Measurements from ENCODE around the gene PROCR.
"Not testable (repeated sequence)": the region's sequence is repeated elsewhere in the genome, so short reads cannot be mapped to it uniquely, and the experiment has no call there.

The PROCR gene

GRCh38 chr20:35155936-35156335, 15.9 kb upstream of the PROCR start:
- ChIA-PET CTCF (no interaction called here), POLR2A (no interaction called here)
- TF ChIP-seq CTCF (IDR thresholded peaks at IDR 0.05; ENCODE audit: insufficient read depth, low read length, missing control alignments), result no peak
- H3K4me3 ChIP-seq (ENCODE audit: low read depth, low read length), result no peak overlapping the region
- DNase-seq (ENCODE audit: low read depth, low spot score), result no peak

DNA sequence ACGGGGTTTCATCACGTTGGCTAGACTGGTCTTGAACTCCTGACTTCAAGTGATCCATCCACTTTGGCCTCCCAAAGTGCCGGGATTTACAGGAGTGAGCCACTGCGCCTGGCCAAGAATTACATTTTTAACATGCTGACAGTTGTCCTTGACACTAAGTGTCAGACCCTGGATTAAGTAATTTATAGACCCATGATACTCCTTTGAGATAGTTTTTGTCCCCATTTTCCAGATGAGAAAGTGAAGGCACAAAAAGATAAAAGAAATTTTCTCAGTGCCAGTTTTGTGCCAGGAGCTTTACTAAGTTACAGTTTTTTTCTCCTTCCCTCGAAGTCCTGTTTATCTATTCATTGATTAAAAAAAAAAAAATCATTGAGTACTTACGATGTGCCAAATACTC, 14.9 kb upstream of the PROCR start:
- DNase-seq (ENCODE audit: low read depth, low spot score), result no peak
- no peak for TF ChIP-seq CTCF (IDR thresholded peaks at IDR 0.05; ENCODE audit: insufficient read depth, low read length, missing control alignments)
- ChIA-PET POLR2A (no interaction called here), CTCF (interaction anchor here (1.0 to 1.3 kb wide), 2 partner anchors 10 to 12 kb away, joined by 3 read pairs; partner anchors contain the start of gene EDEM2)
- H3K4me3 ChIP-seq (ENCODE audit: low read depth, low read length), result no peak overlapping the region

GRCh38 chr20:35160341-35160740, 11.5 kb upstream of the PROCR start:
- H3K4me3 ChIP-seq (ENCODE audit: low read depth, low read length), result not testable (repeated sequence)
- POLR2A ChIA-PET, result interaction anchor here (0.7 kb wide), 1 partner anchor 143 kb away, joined by 4 read pairs; no protein-coding TSS in a partner anchor

GRCh38 chr20:35164531-35164930, 7.3 kb upstream of the PROCR start:
- DNase-seq (ENCODE audit: low read depth, low spot score); H3K4me3 ChIP-seq (ENCODE audit: low read depth, low read length); POLR2A ChIA-PET: not testable (repeated sequence)
- CTCF ChIA-PET, result interaction anchor here (0.8 to 4.0 kb wide), 4 partner anchors 18 to 68 kb away, joined by 3 to 14 read pairs (median 4); no protein-coding TSS in a partner anchor

More at GRCh38 chr20:35160341-35160740, 11.5 kb upstream of the PROCR start:
- not testable (repeated sequence) for DNase-seq (ENCODE audit: low read depth, low spot score)
- CTCF ChIA-PET, result interaction anchor here (0.8 to 1.1 kb wide), 2 partner anchors 48 to 65 kb away, joined by 3 to 4 read pairs; no protein-coding TSS in a partner anchor

DNA sequence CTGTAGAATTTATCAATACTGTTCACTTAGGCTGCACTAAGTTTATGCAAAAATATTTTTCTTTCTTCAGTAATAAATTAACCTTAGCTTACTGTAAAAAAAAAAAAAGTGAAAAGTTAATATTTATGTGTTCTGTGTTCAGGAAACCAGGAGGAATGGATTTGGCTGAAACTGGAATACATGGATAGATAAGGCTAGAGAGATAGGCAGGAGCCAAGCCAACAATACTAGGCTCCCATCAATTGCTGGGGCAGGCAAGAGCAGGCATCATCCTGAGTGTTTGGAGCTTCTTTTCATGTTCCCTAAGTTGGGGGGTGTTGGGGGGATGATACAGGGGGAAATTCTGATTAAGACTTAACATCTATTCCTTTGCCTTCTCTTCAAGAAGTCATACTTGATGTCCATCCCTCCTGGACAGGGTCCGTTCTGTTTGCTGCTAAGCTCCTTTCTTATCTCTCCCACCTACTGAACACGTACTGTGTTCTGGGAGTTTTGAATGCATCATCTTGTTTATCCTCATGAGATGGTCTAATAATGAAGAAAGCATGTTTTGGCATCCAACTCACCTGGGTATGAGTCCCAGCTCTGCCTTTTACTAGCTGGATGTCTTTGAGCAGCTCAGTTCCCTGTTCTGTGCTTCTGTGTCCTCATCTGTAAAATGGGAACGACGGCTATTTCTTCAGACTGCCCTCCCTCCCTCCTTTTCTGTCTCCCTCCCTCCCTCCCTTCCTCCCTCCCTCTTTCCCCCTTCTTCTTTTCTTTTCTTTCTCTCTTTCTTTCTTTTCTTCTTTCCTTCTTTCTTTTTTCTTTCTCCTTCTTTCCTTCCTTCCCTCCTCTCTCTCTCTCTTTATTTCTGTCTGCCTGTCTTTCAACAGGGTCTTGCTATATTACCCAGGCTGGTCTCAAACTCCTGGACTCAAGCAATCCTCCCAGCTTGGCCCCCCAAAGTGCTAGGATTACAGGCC, 6.4 kb upstream of the PROCR start:
- CTCF ChIA-PET, result interaction anchor here (1.0 to 4.0 kb wide), 5 partner anchors 18 to 105 kb away, joined by 3 to 14 read pairs (median 4); partner anchors contain the start of gene EDEM2
- no peak for TF ChIP-seq CTCF (IDR thresholded peaks at IDR 0.05; ENCODE audit: insufficient read depth, low read length, missing control alignments)
- H3K4me3 ChIP-seq (ENCODE audit: low read depth, low read length), result no peak overlapping the region
- POLR2A ChIA-PET, result no interaction called here
- DNase-seq (ENCODE audit: low read depth, low spot score), result no peak

- no peak for DNase-seq (ENCODE audit: low read depth, low spot score)
- TF ChIP-seq CTCF (IDR thresholded peaks at IDR 0.05; ENCODE audit: insufficient read depth, low read length, missing control alignments), result no peak
- no peak overlapping the region for H3K4me3 ChIP-seq (ENCODE audit: low read depth, low read length)
- POLR2A ChIA-PET, result no interaction called here
- CTCF ChIA-PET, result interaction anchor here (1.6 to 4.0 kb wide), 2 partner anchors 70 to 104 kb away, joined by 5 to 14 read pairs; no protein-coding TSS in a partner anchor
These were observed 5.5 kb upstream of the PROCR start for GRCh38 chr20:35166242-35166830.

- POLR2A ChIA-PET, result no interaction called here
- no peak for TF ChIP-seq CTCF (IDR thresholded peaks at IDR 0.05; ENCODE audit: insufficient read depth, low read length, missing control alignments)
- H3K4me3 ChIP-seq (ENCODE audit: low read depth, low read length), result no peak overlapping the region
- DNase-seq (ENCODE audit: low read depth, low spot score), result no peak
- CTCF ChIA-PET, result interaction anchor here (1.1 to 4.0 kb wide), 2 partner anchors 20 to 71 kb away, joined by 3 to 14 read pairs; partner anchors contain the start of gene EDEM2
These were observed 4.1 kb upstream of the PROCR start for GRCh38 chr20:35167787-35168186.

DNA sequence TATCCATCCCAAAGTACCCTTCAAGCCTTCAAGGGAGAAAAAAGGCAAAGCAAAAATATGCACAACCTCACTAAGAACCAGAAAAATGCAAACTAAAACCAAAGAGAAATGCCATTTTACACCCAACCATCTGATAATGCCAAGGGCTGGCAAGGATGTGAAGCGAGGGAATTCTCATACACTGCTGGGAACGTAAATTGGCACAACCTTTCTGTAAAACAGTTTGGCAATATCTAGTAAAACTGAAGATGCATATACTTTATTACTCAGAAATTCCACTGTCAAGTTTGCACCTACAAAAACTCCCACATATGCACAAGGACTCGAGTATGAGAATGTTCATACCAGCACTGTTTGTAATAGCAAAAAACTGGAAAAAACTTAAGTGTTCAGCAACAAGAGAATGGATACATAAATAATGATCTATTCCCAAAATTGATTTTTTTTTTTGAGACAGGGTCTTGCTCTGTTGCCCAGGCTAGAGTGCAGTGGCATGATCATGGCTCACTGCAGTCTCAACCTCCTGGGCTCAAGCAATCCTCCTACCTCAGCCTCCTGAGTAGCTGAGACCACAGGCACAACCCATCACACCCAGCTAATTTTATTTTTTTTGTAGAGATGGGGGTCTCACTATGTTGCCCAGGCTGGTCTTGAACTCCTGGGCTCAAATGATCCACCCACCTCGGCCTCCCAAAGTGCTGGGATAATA, 3.0 kb upstream of the PROCR start:
- not testable (repeated sequence) for H3K4me3 ChIP-seq (ENCODE audit: low read depth, low read length); DNase-seq (ENCODE audit: low read depth, low spot score)
- ChIA-PET POLR2A (interaction anchor here (0.7 kb wide), 1 partner anchor 270 kb away, joined by 4 read pairs; no protein-coding TSS in a partner anchor), CTCF (interaction anchor here (4.0 kb wide), 1 partner anchor 72 kb away, joined by 14 read pairs; no protein-coding TSS in a partner anchor)
